Neural cell (in vitro differentiated cells): ENCODE results near the gene ZNF587. TPM values are rescaled to one million over a fixed set of nuclear protein-coding genes. Genes with fewer than 3 reads are reported as not detected.
"Not testable (repeated sequence)": the region's sequence is repeated elsewhere in the genome, so short reads cannot be mapped to it uniquely, and the experiment has no call there.

ENCODE experiments used
- H2AFZ ChIP-seq: fragments of 200-600, 300-800 bp; sonication (generic), shearing (Covaris generic); 2 replicates; pipeline ENCODE4 v1.6.0; 2014; ENCODE audit warnings: low read depth, mild to moderate bottlenecking, antibody characterized with exemption, low read length, moderate library complexity
- H3F3A ChIP-seq: fragments of 200-600 bp; shearing (Covaris generic); 2 replicates; pipeline ENCODE4 v1.6.1; 2016; ENCODE audit warnings: mild to moderate bottlenecking, moderate library complexity, mixed read lengths, antibody characterized with exemption, low read length; ENCODE audit not compliant: insufficient read depth, poor library complexity, severe bottlenecking
- H3K27ac ChIP-seq: fragments of 200-600, 300-800 bp; sonication (generic), shearing (Covaris generic); 2 replicates; pipeline ENCODE4 v1.5.1; 2014; ENCODE audit warnings: mild to moderate bottlenecking, low read length, moderate library complexity
- H3K27me3 ChIP-seq: fragments of 300-800, 200-600 bp; sonication (generic), shearing (Covaris generic); 2 replicates; pipeline ENCODE4 v1.6.0; 2014; ENCODE audit warnings: mild to moderate bottlenecking, low read depth, low read length, moderate library complexity; ENCODE audit not compliant: insufficient read depth
- H3K36me3 ChIP-seq: fragments of 300-800, 200-600 bp; sonication (generic), shearing (Covaris generic); 2 replicates; pipeline ENCODE4 v1.5.1; 2014; ENCODE audit warnings: mild to moderate bottlenecking, antibody characterized with exemption, low read length, moderate library complexity; ENCODE audit not compliant: insufficient read depth
- H3K4me2 ChIP-seq: fragments of 300-800, 200-600 bp; sonication (generic), shearing (Covaris generic); 2 replicates; pipeline ENCODE4 v1.6.0; 2014; ENCODE audit warnings: mild to moderate bottlenecking, low read length
- H3K4me3 ChIP-seq: fragments of 300-800, 200-600 bp; sonication (generic), shearing (Covaris generic); 2 replicates; pipeline ENCODE4 v1.5.1; 2014; ENCODE audit warnings: mild to moderate bottlenecking, low read length, moderate library complexity
- H3K79me2 ChIP-seq: fragments of 200-600 bp; shearing (Covaris generic); replicated peaks from 2 replicates; pipeline ENCODE4 v1.6.0; 2014; ENCODE audit warnings: mild to moderate bottlenecking, low read length, moderate library complexity; ENCODE audit not compliant: insufficient read depth
- H3K9ac ChIP-seq: fragments of 300-800, 200-600 bp; sonication (generic), shearing (Covaris generic); 2 replicates; pipeline ENCODE4 v1.6.1; 2016; ENCODE audit warnings: mild to moderate bottlenecking, low read length, mixed read lengths
- H3K9me2 ChIP-seq: fragments of 200-600 bp; shearing (Covaris generic); 2 replicates; pipeline ENCODE4 v1.6.1; 2016; ENCODE audit warnings: mild to moderate bottlenecking, low read length, mixed read lengths; ENCODE audit not compliant: insufficient read depth
- H3K9me3 ChIP-seq: fragments of 200-600, 300-800 bp; sonication (generic), shearing (Covaris generic); 2 replicates; pipeline ENCODE4 v1.6.1; 2016; ENCODE audit warnings: mild to moderate bottlenecking, mixed run types, low read length, moderate library complexity, mixed read lengths
- H4K20me1 ChIP-seq: fragments of 200-600 bp; shearing (Covaris generic); 2 replicates; pipeline ENCODE4 v1.6.1; 2016; ENCODE audit warnings: mild to moderate bottlenecking, mixed run types; ENCODE audit not compliant: insufficient read depth
- CTCF ChIP-seq: fragments of 450-650 bp; IDR thresholded peaks from 2 replicates; pipeline ENCODE4 v1.5.1; 2014; ENCODE audit warnings: antibody characterized with exemption, mild to moderate bottlenecking, moderate library complexity; ENCODE audit not compliant: poor library complexity, severe bottlenecking
- EP300 ChIP-seq: fragments of 450-650 bp; conservative IDR thresholded peaks from 2 replicates; pipeline ENCODE4 v1.6.1; 2014; ENCODE audit warnings: antibody characterized with exemption, mild to moderate bottlenecking, moderate library complexity; ENCODE audit not compliant: poor library complexity, severe bottlenecking
- POLR2AphosphoS5 ChIP-seq: IDR thresholded peaks from 2 replicates; pipeline ENCODE4 v1.6.1; 2012
- RAD21 ChIP-seq: fragments of 450-650 bp; conservative IDR thresholded peaks from 2 replicates; pipeline ENCODE4 v1.6.1; 2014; ENCODE audit warnings: antibody characterized with exemption, mild to moderate bottlenecking, moderate library complexity
- REST ChIP-seq: IDR thresholded peaks from 2 replicates; pipeline ENCODE4 v1.6.1; 2012; ENCODE audit warnings: borderline replicate concordance
- SMC3 ChIP-seq: fragments of 450-650 bp; conservative IDR thresholded peaks from 2 replicates; pipeline ENCODE4 v1.6.1; 2014; ENCODE audit warnings: antibody characterized with exemption, mild to moderate bottlenecking, moderate library complexity; ENCODE audit not compliant: poor library complexity
- polyA plus RNA-seq: library from polyadenylated mRNA; depleted of rRNA; stranded (reverse); fragments of >200 nt; gene quantifications from 2 replicates; pipeline ENCODE4 v1.2.3, GENCODE V29; 2014

Gene ZNF587
- polyA plus RNA-seq, 1 donor from 2014 or later, result 16.8 TPM

GRCh38 chr19:57838622-57839191 is 11.0 kb upstream of the ZNF587 start:
- H3K9me3 ChIP-seq, H3K4me3 ChIP-seq, H3K27me3 ChIP-seq, H4K20me1 ChIP-seq, H2AFZ ChIP-seq, H3F3A ChIP-seq, H3K79me2 ChIP-seq, H3K9me2 ChIP-seq, H3K4me2 ChIP-seq, H3K36me3 ChIP-seq, H3K9ac ChIP-seq, H3K27ac ChIP-seq: not testable (repeated sequence)

GRCh38 chr19:57841122-57841763 is 8.4 kb upstream of the ZNF587 start:
- Histone ChIP-seq H4K20me1 (no peaks in the 10 kb centered on the region), H3K4me3 (no peak overlapping the region), H3K36me3 (peaks cover 6% of the 10 kb centered on the region), H3K27me3 (no peaks in the 10 kb centered on the region), H3K27ac (no peak overlapping the region), H3K79me2 (peaks cover 5% of the 10 kb centered on the region), H3K9me2 (no peaks in the 10 kb centered on the region), H3K9me3 (no peaks in the 10 kb centered on the region), H3K9ac (no peak overlapping the region), H2AFZ (no peak overlapping the region), H3K4me2 (no peak overlapping the region), H3F3A (no peaks in the 10 kb centered on the region)
- no peak for TF ChIP-seq REST
- TF ChIP-seq CTCF, result no peak
- TF ChIP-seq POLR2AphosphoS5, result no peak
- no peak for TF ChIP-seq RAD21
- no peak for TF ChIP-seq EP300
- TF ChIP-seq SMC3, result no peak

GRCh38 chr19:57847164-57847563 is 2.5 kb upstream of the ZNF587 start:
- H3K4me2 ChIP-seq, H3K27ac ChIP-seq, H3K36me3 ChIP-seq, H3K27me3 ChIP-seq, H3F3A ChIP-seq, H3K4me3 ChIP-seq, H3K9me3 ChIP-seq, H2AFZ ChIP-seq, H4K20me1 ChIP-seq, H3K9me2 ChIP-seq, H3K9ac ChIP-seq: not testable (repeated sequence)
- H3K79me2 ChIP-seq, result peaks cover 18% of the 10 kb centered on the region

GRCh38 chr19:57849162-57849665 is 445 bp upstream of the ZNF587 start:
- not testable (repeated sequence) for H3K9me2 ChIP-seq, H3K36me3 ChIP-seq, H2AFZ ChIP-seq, H3K27me3 ChIP-seq, H3K4me2 ChIP-seq, H3F3A ChIP-seq, H4K20me1 ChIP-seq, H3K9me3 ChIP-seq
- Histone ChIP-seq H3K79me2 (peaks cover 21% of the 10 kb centered on the region), H3K4me3 (peak overlapping the region; percentile 70), H3K9ac (peak overlapping the region; percentile 64), H3K27ac (peak overlapping the region; percentile 53)
